Activated CD4-positive, alpha-beta T cell treated with anti-CD3 and anti-CD28 coated beads, Interleukin-2, amount 10 ng/mL, durations not matched to agents 24 days and 14 days (primary cell): ENCODE data around the gene IGF1R. TPM values are rescaled to one million over a fixed set of nuclear protein-coding genes. Genes with fewer than 3 reads are reported as not detected.
A peak's percentile ranks its signal among the peaks of the same experiment; 100 is the strongest.

Experiments used
- DNase-seq: peaks from one replicate; pipeline ENCODE4 v3.0.0; 2022
- H3K27ac Mint-ChIP-seq: one replicate; pipeline ENCODE4 v1.8.0; 2022; ENCODE audit warnings: mild to moderate bottlenecking, mixed read lengths
- H3K27me3 Mint-ChIP-seq: one replicate; pipeline ENCODE4 v1.8.0; 2022; ENCODE audit warnings: mixed read lengths
- H3K36me3 Mint-ChIP-seq: one replicate; pipeline ENCODE4 v1.8.0; 2022; ENCODE audit warnings: low read depth, mild to moderate bottlenecking, mixed read lengths
- H3K4me1 Mint-ChIP-seq: one replicate; pipeline ENCODE4 v1.8.0; 2021; ENCODE audit warnings: mixed read lengths
- H3K4me3 Mint-ChIP-seq: one replicate; pipeline ENCODE4 v1.8.0; 2022; ENCODE audit warnings: mild to moderate bottlenecking, moderate library complexity, mixed read lengths
- H3K9me3 Mint-ChIP-seq: one replicate; pipeline ENCODE4 v1.8.0; 2021; ENCODE audit warnings: mixed read lengths
- intact Hi-C: fragments of 100-400 bp; cut with micrococcal nuclease; formaldehyde crosslinking; loops from one replicate; pipeline ENCODE4 v1.15.1; 2023
- total RNA-seq: library from RNA; stranded (reverse); gene quantifications from 2 replicates; pipeline ENCODE4 v1.2.3, GENCODE V29; 2022

The IGF1R gene
- total RNA-seq, 1 donor from 2014 or later, result 35.3 TPM

- Mint-ChIP-seq H3K27me3 (no peaks in the 10 kb centered on the region), H3K9me3 (no peaks in the 10 kb centered on the region), H3K4me3 (peak overlapping the region; percentile 37), H3K27ac (peak overlapping the region; percentile 66), H3K36me3 (peaks cover 14% of the 10 kb centered on the region), H3K4me1 (peaks cover 18% of the 10 kb centered on the region)
- intact Hi-C loops, result no loop called here
- DNase-seq, result peak; percentile 60
These were observed 304.1 kb downstream of the IGF1R start for GRCh38 chr15:98952381-98952803.

- H3K27ac Mint-ChIP-seq, result peak overlapping the region; percentile 66
- no peaks in the 10 kb centered on the region for H3K27me3 Mint-ChIP-seq
- peaks cover 17% of the 10 kb centered on the region for H3K36me3 Mint-ChIP-seq
- H3K4me1 Mint-ChIP-seq, result peaks cover 18% of the 10 kb centered on the region
- DNase-seq, result peak; percentile 61
- H3K4me3 Mint-ChIP-seq, result no peak overlapping the region
- intact Hi-C loops, result no loop called here
- no peaks in the 10 kb centered on the region for H3K9me3 Mint-ChIP-seq
These were observed 304.9 kb downstream of the IGF1R start for GRCh38 chr15:98953000-98953787.

DNA sequence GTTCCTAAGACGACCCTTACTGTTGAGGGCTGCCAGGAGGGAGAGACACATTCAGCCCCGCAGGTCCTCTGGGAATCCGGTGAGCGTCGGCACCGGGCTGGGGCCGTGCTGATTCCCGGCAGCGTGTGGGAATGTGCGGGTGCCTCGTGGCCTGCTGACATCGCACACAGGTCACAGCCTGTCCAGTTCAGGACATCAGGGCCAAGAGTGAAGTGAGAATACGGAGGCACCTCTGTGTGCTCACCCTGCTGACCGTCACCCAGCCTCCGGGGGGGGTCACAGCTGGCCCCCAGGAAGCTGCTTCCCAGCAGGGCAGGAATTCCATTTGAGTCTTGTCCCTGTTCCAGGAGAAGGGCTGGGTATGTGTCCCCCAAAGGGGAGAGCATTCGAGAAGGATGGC is 305.6 kb downstream of the IGF1R start:
- H3K4me3 Mint-ChIP-seq, result no peak overlapping the region
- no peak for DNase-seq
- no peaks in the 10 kb centered on the region for H3K27me3 Mint-ChIP-seq
- H3K9me3 Mint-ChIP-seq, result no peaks in the 10 kb centered on the region
- intact Hi-C loops, result no loop called here
- peaks cover 18% of the 10 kb centered on the region for H3K36me3 Mint-ChIP-seq
- peaks cover 21% of the 10 kb centered on the region for H3K4me1 Mint-ChIP-seq
- H3K27ac Mint-ChIP-seq, result no peak overlapping the region

- peaks cover 16% of the 10 kb centered on the region for H3K36me3 Mint-ChIP-seq
- intact Hi-C loops, result no loop called here
- no peak overlapping the region for H3K4me3 Mint-ChIP-seq
- DNase-seq, result no peak
- peaks cover 21% of the 10 kb centered on the region for H3K4me1 Mint-ChIP-seq
- H3K27me3 Mint-ChIP-seq, result no peaks in the 10 kb centered on the region
- H3K9me3 Mint-ChIP-seq, result no peaks in the 10 kb centered on the region
- no peak overlapping the region for H3K27ac Mint-ChIP-seq
These were observed 306.1 kb downstream of the IGF1R start for GRCh38 chr15:98954411-98954810.

DNA sequence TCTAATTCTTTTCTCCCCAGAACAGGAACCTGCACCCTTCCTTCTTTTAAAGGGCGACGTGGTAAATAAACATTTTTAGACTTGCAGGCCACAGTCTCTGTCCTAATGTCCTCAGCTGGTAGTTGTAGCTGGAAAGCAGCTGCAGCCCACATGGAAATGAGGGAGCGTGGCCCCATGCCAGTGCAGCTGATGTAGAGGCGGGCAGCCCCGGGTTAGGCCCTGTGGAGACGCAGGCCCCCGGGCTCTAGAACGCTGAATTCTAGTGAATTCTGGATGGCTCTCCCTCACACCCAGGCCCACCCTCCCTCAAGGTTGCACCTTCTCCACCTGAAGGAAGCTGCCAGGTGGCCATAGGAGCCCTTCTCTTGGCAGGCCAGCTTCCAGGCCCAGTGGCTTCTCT is 307.0 kb downstream of the IGF1R start:
- no peak for DNase-seq
- Mint-ChIP-seq H3K9me3 (no peaks in the 10 kb centered on the region), H3K27ac (no peak overlapping the region), H3K27me3 (no peaks in the 10 kb centered on the region), H3K4me1 (peaks cover 21% of the 10 kb centered on the region), H3K36me3 (peaks cover 20% of the 10 kb centered on the region), H3K4me3 (no peak overlapping the region)
- intact Hi-C loops, result no loop called here

GRCh38 chr15:98955961-98956723 is 307.8 kb downstream of the IGF1R start:
- peaks cover 28% of the 10 kb centered on the region for H3K36me3 Mint-ChIP-seq
- DNase-seq, result no peak
- no peak overlapping the region for H3K27ac Mint-ChIP-seq
- no peak overlapping the region for H3K4me3 Mint-ChIP-seq
- H3K9me3 Mint-ChIP-seq, result peaks cover 2% of the 10 kb centered on the region
- no peaks in the 10 kb centered on the region for H3K27me3 Mint-ChIP-seq
- intact Hi-C loops, result no loop called here
- H3K4me1 Mint-ChIP-seq, result peaks cover 19% of the 10 kb centered on the region

DNA sequence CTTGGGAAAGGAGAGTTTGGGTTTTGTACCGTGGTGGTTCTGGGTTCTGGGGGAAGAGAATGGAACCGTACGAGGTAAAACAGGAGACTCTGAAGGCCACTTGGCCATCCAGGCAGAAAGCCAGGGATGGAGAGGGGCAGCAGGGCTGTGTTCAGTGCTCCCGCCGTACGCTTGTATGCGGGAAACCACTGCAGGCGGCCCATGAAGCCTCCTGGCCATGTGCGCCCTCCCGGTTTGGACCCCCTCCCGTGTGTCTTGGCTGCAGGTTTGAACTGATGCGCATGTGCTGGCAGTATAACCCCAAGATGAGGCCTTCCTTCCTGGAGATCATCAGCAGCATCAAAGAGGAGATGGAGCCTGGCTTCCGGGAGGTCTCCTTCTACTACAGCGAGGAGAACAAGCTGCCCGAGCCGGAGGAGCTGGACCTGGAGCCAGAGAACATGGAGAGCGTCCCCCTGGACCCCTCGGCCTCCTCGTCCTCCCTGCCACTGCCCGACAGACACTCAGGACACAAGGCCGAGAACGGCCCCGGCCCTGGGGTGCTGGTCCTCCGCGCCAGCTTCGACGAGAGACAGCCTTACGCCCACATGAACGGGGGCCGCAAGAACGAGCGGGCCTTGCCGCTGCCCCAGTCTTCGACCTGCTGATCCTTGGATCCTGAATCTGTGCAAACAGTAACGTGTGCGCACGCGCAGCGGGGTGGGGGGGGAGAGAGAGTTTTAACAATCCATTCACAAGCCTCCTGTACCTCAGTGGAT is 308.6 kb downstream of the IGF1R start:
- peaks cover 10% of the 10 kb centered on the region for H3K9me3 Mint-ChIP-seq
- H3K36me3 Mint-ChIP-seq, result peaks cover 36% of the 10 kb centered on the region
- intact Hi-C loops, result no loop called here
- H3K4me1 Mint-ChIP-seq, result peaks cover 17% of the 10 kb centered on the region
- no peaks in the 10 kb centered on the region for H3K27me3 Mint-ChIP-seq
- no peak overlapping the region for H3K27ac Mint-ChIP-seq
- no peak overlapping the region for H3K4me3 Mint-ChIP-seq
- DNase-seq, result no peak

- H3K27me3 Mint-ChIP-seq, result no peaks in the 10 kb centered on the region
- peaks cover 10% of the 10 kb centered on the region for H3K9me3 Mint-ChIP-seq
- DNase-seq, result no peak
- peaks cover 11% of the 10 kb centered on the region for H3K4me1 Mint-ChIP-seq
- H3K4me3 Mint-ChIP-seq, result no peak overlapping the region
- intact Hi-C loops, result no loop called here
- peaks cover 43% of the 10 kb centered on the region for H3K36me3 Mint-ChIP-seq
- no peak overlapping the region for H3K27ac Mint-ChIP-seq
These were observed 309.3 kb downstream of the IGF1R start for GRCh38 chr15:98957655-98958054.

DNA sequence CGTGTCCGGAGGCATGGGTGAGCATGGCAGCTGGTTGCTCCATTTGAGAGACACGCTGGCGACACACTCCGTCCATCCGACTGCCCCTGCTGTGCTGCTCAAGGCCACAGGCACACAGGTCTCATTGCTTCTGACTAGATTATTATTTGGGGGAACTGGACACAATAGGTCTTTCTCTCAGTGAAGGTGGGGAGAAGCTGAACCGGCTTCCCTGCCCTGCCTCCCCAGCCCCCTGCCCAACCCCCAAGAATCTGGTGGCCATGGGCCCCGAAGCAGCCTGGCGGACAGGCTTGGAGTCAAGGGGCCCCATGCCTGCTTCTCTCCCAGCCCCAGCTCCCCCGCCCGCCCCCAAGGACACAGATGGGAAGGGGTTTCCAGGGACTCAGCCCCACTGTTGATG is 309.7 kb downstream of the IGF1R start:
- Mint-ChIP-seq H3K4me3 (no peak overlapping the region), H3K27me3 (no peaks in the 10 kb centered on the region), H3K36me3 (peaks cover 45% of the 10 kb centered on the region), H3K4me1 (peaks cover 6% of the 10 kb centered on the region), H3K27ac (no peak overlapping the region), H3K9me3 (peaks cover 10% of the 10 kb centered on the region)
- no peak for DNase-seq
- intact Hi-C loops, result no loop called here

DNA sequence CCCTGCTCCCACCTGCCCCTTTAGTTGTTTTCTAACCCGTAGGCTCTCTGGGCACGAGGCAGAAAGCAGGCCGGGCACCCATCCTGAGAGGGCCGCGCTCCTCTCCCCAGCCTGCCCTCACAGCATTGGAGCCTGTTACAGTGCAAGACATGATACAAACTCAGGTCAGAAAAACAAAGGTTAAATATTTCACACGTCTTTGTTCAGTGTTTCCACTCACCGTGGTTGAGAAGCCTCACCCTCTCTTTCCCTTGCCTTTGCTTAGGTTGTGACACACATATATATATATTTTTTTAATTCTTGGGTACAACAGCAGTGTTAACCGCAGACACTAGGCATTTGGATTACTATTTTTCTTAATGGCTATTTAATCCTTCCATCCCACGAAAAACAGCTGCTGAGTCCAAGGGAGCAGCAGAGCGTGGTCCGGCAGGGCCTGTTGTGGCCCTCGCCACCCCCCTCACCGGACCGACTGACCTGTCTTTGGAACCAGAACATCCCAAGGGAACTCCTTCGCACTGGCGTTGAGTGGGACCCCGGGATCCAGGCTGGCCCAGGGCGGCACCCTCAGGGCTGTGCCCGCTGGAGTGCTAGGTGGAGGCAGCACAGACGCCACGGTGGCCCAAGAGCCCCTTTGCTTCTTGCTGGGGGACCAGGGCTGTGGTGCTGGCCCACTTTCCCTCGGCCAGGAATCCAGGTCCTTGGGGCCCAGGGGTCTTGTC is 310.7 kb downstream of the IGF1R start:
- intact Hi-C loops, result no loop called here
- peaks cover 10% of the 10 kb centered on the region for H3K9me3 Mint-ChIP-seq

DNA sequence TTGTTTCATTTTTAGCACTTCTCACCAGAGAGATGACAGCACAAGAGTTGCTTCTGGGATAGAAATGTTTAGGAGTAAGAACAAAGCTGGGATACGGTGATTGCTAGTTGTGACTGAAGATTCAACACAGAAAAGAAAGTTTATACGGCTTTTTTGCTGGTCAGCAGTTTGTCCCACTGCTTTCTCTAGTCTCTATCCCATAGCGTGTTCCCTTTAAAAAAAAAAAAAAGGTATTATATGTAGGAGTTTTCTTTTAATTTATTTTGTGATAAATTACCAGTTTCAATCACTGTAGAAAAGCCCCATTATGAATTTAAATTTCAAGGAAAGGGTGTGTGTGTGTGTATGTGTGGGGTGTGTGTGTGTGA is 311.3 kb downstream of the IGF1R start:
- peaks cover 3% of the 10 kb centered on the region for H3K4me1 Mint-ChIP-seq
- H3K9me3 Mint-ChIP-seq, result peaks cover 10% of the 10 kb centered on the region
- intact Hi-C loops, result no loop called here
- DNase-seq, result no peak
- H3K27me3 Mint-ChIP-seq, result no peaks in the 10 kb centered on the region
- H3K36me3 Mint-ChIP-seq, result peaks cover 48% of the 10 kb centered on the region
- no peak overlapping the region for H3K27ac Mint-ChIP-seq
- H3K4me3 Mint-ChIP-seq, result no peak overlapping the region

More for the DNA sequence above, 310.7 kb downstream of the IGF1R start:
- Mint-ChIP-seq H3K27ac (no peak overlapping the region), H3K36me3 (peaks cover 48% of the 10 kb centered on the region), H3K4me1 (peaks cover 3% of the 10 kb centered on the region), H3K27me3 (no peaks in the 10 kb centered on the region), H3K4me3 (no peak overlapping the region)
- no peak for DNase-seq

DNA sequence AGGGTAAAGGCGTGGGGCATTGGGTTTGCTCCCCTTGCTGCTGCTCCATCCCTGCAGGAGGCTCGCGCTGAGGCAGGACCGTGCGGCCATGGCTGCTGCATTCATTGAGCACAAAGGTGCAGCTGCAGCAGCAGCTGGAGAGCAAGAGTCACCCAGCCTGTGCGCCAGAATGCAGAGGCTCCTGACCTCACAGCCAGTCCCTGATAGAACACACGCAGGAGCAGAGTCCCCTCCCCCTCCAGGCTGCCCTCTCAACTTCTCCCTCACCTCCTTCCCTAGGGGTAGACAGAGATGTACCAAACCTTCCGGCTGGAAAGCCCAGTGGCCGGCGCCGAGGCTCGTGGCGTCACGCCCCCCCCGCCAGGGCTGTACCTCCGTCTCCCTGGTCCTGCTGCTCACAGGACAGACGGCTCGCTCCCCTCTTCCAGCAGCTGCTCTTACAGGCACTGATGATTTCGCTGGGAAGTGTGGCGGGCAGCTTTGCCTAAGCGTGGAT is 312.3 kb downstream of the IGF1R start:
- Mint-ChIP-seq H3K27ac (no peak overlapping the region), H3K27me3 (no peaks in the 10 kb centered on the region), H3K4me3 (no peak overlapping the region), H3K4me1 (peaks cover 3% of the 10 kb centered on the region), H3K36me3 (peaks cover 48% of the 10 kb centered on the region), H3K9me3 (peaks cover 10% of the 10 kb centered on the region)
- no peak for DNase-seq
- intact Hi-C loops, result no loop called here

DNA sequence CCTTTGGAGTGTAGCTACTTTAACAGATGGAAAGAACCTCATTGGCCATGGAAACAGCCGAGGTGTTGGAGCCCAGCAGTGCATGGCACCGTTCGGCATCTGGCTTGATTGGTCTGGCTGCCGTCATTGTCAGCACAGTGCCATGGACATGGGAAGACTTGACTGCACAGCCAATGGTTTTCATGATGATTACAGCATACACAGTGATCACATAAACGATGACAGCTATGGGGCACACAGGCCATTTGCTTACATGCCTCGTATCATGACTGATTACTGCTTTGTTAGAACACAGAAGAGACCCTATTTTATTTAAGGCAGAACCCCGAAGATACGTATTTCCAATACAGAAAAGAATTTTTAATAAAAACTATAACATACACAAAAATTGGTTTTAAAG is 315.1 kb downstream of the IGF1R start:
- H3K4me1 Mint-ChIP-seq, result peaks cover 3% of the 10 kb centered on the region
- no peak overlapping the region for H3K27ac Mint-ChIP-seq
- no peaks in the 10 kb centered on the region for H3K27me3 Mint-ChIP-seq
- peaks cover 40% of the 10 kb centered on the region for H3K36me3 Mint-ChIP-seq
- peaks cover 10% of the 10 kb centered on the region for H3K9me3 Mint-ChIP-seq
- intact Hi-C loops, result no loop called here
- no peak for DNase-seq
- no peak overlapping the region for H3K4me3 Mint-ChIP-seq
